IPS-11a (cell line): ENCODE results near the gene MMP25.

Experiments used
- H3K4me3 ChIP-seq: one replicate; pipeline ENCODE4 v1.5.1; 2013; ENCODE audit warnings: low read depth, low read length, control low read depth

Gene MMP25

GRCh38 chr16:3045758-3046640 lies at the start of gene MMP25:
MMP25 (plus strand) TSS chr16:3046561; CDS start chr16:3046918, 357 bp downstream.
- H3K4me3 ChIP-seq, result peak within 1 kb of the TSS; percentile 67

GRCh38 chr16:2999929-3000328 lies 46.4 kb upstream of the MMP25 start:
- H3K4me3 ChIP-seq, result no peak overlapping the region

GRCh38 chr16:3000540-3000939 lies 45.8 kb upstream of the MMP25 start:
- no peak overlapping the region for H3K4me3 ChIP-seq

- H3K4me3 ChIP-seq, result no peak overlapping the region
Observed at GRCh38 chr16:3001316-3001715, 45.0 kb upstream of the MMP25 start.

- no peak overlapping the region for H3K4me3 ChIP-seq
Observed at GRCh38 chr16:3003582-3004270, 42.6 kb upstream of the MMP25 start.

- H3K4me3 ChIP-seq, result peak overlapping the region; percentile 8
Observed at GRCh38 chr16:3004319-3004718, 42.0 kb upstream of the MMP25 start.

GRCh38 chr16:3004781-3005284 lies 41.5 kb upstream of the MMP25 start:
- H3K4me3 ChIP-seq, result peak overlapping the region; percentile 35

- no peak overlapping the region for H3K4me3 ChIP-seq
Observed at GRCh38 chr16:3007059-3007956, 39.1 kb upstream of the MMP25 start.

GRCh38 chr16:3007957-3008689 lies 38.2 kb upstream of the MMP25 start:
- H3K4me3 ChIP-seq, result peak overlapping the region; percentile 18

GRCh38 chr16:3008690-3009037 lies 37.7 kb upstream of the MMP25 start:
- no peak overlapping the region for H3K4me3 ChIP-seq

GRCh38 chr16:3009568-3010390 lies 36.6 kb upstream of the MMP25 start:
- H3K4me3 ChIP-seq, result no peak overlapping the region

GRCh38 chr16:3010510-3010909 lies 35.9 kb upstream of the MMP25 start:
- H3K4me3 ChIP-seq, result no peak overlapping the region

GRCh38 chr16:3012246-3012645 lies 34.1 kb upstream of the MMP25 start:
- no peak overlapping the region for H3K4me3 ChIP-seq

GRCh38 chr16:3012828-3013420 lies 33.4 kb upstream of the MMP25 start, which contains the start of gene CLDN9:
CLDN9 (plus strand) TSS chr16:3012923; CDS start chr16:3013363, 440 bp downstream.
- H3K4me3 ChIP-seq, result no peak within 1 kb of the TSS

- H3K4me3 ChIP-seq, result no peak overlapping the region
Observed at GRCh38 chr16:3013491-3013951, 32.8 kb upstream of the MMP25 start.

- no peak overlapping the region for H3K4me3 ChIP-seq
Observed at GRCh38 chr16:3013998-3014690, 32.2 kb upstream of the MMP25 start.

- no peak overlapping the region for H3K4me3 ChIP-seq
Observed at GRCh38 chr16:3014971-3015370, 31.4 kb upstream of the MMP25 start.

GRCh38 chr16:3015865-3016521 lies 30.4 kb upstream of the MMP25 start:
- no peak overlapping the region for H3K4me3 ChIP-seq
